Measurements from ENCODE around the gene RECQL5.

The RECQL5 gene

GRCh38 chr17:75685499-75685898, 18.5 kb upstream of the RECQL5 start:
- no peak for DNase-seq

- DNase-seq = no peak
Observed at GRCh38 chr17:75684924-75685323, 18.0 kb upstream of the RECQL5 start.

- DNase-seq = no peak
Observed at GRCh38 chr17:75684249-75684648, 17.3 kb upstream of the RECQL5 start.

- DNase-seq = no peak
Observed at GRCh38 chr17:75683583-75683982, 16.6 kb upstream of the RECQL5 start.

GRCh38 chr17:75681289-75681688, 14.3 kb upstream of the RECQL5 start:
- DNase-seq = no peak

- DNase-seq = no peak
Observed at GRCh38 chr17:75680431-75680830, 13.5 kb upstream of the RECQL5 start.

- DNase-seq = no peak
Observed at GRCh38 chr17:75679706-75680211, 12.8 kb upstream of the RECQL5 start.

- no peak for DNase-seq
Observed at GRCh38 chr17:75676461-75676860, 9.5 kb upstream of the RECQL5 start.

GRCh38 chr17:75673487-75673886, 6.5 kb upstream of the RECQL5 start:
- no peak for DNase-seq

- no peak for DNase-seq
Observed at GRCh38 chr17:75672011-75672410, 5.1 kb upstream of the RECQL5 start.

- DNase-seq = no peak
Observed at GRCh38 chr17:75670868-75671267, 3.9 kb upstream of the RECQL5 start.

GRCh38 chr17:75668489-75668888, 1.5 kb upstream of the RECQL5 start:
- DNase-seq = no peak

GRCh38 chr17:75667825-75668224, 871 bp upstream of the RECQL5 start:
- DNase-seq = no peak

- no peak for DNase-seq
Observed at GRCh38 chr17:75665981-75666380, 973 bp downstream of the RECQL5 start.

- no peak for DNase-seq
Observed at GRCh38 chr17:75664099-75664549, 2.8 kb downstream of the RECQL5 start.

GRCh38 chr17:75662511-75662910, 4.4 kb downstream of the RECQL5 start:
- DNase-seq = no peak

GRCh38 chr17:75661531-75661930, 5.4 kb downstream of the RECQL5 start:
- no peak for DNase-seq

- no peak for DNase-seq
Observed at GRCh38 chr17:75658237-75658636, 8.7 kb downstream of the RECQL5 start.

- no peak for DNase-seq
Observed at GRCh38 chr17:75654176-75654575, 12.8 kb downstream of the RECQL5 start.

GRCh38 chr17:75652934-75653549, 13.9 kb downstream of the RECQL5 start:
- DNase-seq = no peak

GRCh38 chr17:75652341-75652740, 14.6 kb downstream of the RECQL5 start:
- no peak for DNase-seq

- DNase-seq = no peak
Observed at GRCh38 chr17:75650874-75651273, 16.1 kb downstream of the RECQL5 start.

GRCh38 chr17:75649687-75650086, 17.3 kb downstream of the RECQL5 start:
- DNase-seq = no peak

GRCh38 chr17:75647921-75648320, 19.0 kb downstream of the RECQL5 start:
- DNase-seq = no peak

GRCh38 chr17:75647061-75647460, 19.9 kb downstream of the RECQL5 start:
- no peak for DNase-seq
